ENCODE results near the gene TBC1D20.
"Not testable (repeated sequence)": the region's sequence is repeated elsewhere in the genome, so short reads cannot be mapped to it uniquely, and the experiment has no call there.

TBC1D20 gene

DNA sequence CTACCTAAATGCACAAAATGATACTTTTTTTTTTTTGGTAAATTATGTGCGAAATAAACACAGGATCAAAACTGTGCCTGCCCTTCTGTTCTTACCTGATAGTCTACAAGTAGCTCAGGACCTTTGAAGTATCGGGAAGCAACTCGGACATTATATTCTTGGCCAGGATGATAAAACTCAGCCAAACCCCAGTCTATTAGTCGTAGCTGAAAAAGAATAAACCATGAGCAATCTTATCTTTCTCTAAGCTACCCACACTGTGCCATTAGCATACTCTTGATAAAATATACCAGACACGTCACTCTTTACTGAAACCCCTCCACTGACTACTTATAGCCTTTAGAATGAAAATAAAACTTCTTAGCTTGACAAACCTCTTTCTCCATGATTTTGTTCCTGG is 29.8 kb upstream of the TBC1D20 start:
- Histone ChIP-seq H3K4me3 (ENCODE audit: low read depth in 1 of 5, low read length in 5 of 5) (no peak overlapping the region), H3K27ac (ENCODE audit: low read depth, low read length) (no peak overlapping the region), H3K4me1 (ENCODE audit: control insufficient read depth in 5 of 5, insufficient read depth in 5 of 5, low read length in 5 of 5) (peaks cover 6 to 38% (median 17%) of the 10 kb centered on the region in 5 donors), H3K9me3 (ENCODE audit: control insufficient read depth in 5 of 5, low read length in 5 of 5) (no peaks in the 10 kb centered on the region), H3K36me3 (ENCODE audit: control insufficient read depth in 5 of 5, insufficient read depth in 5 of 5, low read length in 5 of 5) (peaks cover 22 to 69% (median 52%) of the 10 kb centered on the region in 5 donors), H3K9ac (ENCODE audit: low read length in 5 of 5) (no peak overlapping the region), H3K27me3 (ENCODE audit: control insufficient read depth in 5 of 5, insufficient read depth in 4 of 5, low read length in 5 of 5) (no peaks in the 10 kb centered on the region)

DNA sequence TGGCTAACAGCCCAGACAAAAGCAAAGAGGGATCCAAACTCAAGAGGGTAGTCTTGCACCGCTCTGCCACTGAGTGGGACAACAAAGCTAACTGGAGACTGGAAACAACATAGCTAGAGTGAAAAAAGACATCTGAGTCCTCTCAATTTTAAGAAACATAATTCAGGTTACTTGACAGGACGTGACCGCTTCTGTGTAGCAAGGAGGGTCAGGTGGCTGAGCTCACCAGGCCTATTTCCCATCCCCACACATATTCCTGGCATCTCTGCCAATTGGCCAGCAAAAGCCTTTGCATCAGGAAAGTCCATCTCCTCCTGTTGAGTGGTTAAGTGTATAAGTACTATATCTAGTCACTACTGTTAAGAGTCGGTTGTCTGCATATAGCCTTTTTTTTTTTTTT is 25.3 kb upstream of the TBC1D20 start:
- peaks cover 0 to 10% (median 8%) of the 10 kb centered on the region in 5 donors for H3K4me1 ChIP-seq (ENCODE audit: control insufficient read depth in 5 of 5, insufficient read depth in 5 of 5, low read length in 5 of 5)
- no peak overlapping the region for H3K9ac ChIP-seq (ENCODE audit: low read length in 5 of 5)
- H3K27ac ChIP-seq (ENCODE audit: low read depth, low read length): no peak overlapping the region
- no peaks in the 10 kb centered on the region for H3K27me3 ChIP-seq (ENCODE audit: control insufficient read depth in 5 of 5, insufficient read depth in 4 of 5, low read length in 5 of 5)
- peaks cover 42 to 87% (median 68%) of the 10 kb centered on the region in 5 donors for H3K36me3 ChIP-seq (ENCODE audit: control insufficient read depth in 5 of 5, insufficient read depth in 5 of 5, low read length in 5 of 5)
- H3K4me3 ChIP-seq (ENCODE audit: low read depth in 1 of 5, low read length in 5 of 5): no peak overlapping the region
- H3K9me3 ChIP-seq (ENCODE audit: control insufficient read depth in 5 of 5, low read length in 5 of 5): no peaks in the 10 kb centered on the region

DNA sequence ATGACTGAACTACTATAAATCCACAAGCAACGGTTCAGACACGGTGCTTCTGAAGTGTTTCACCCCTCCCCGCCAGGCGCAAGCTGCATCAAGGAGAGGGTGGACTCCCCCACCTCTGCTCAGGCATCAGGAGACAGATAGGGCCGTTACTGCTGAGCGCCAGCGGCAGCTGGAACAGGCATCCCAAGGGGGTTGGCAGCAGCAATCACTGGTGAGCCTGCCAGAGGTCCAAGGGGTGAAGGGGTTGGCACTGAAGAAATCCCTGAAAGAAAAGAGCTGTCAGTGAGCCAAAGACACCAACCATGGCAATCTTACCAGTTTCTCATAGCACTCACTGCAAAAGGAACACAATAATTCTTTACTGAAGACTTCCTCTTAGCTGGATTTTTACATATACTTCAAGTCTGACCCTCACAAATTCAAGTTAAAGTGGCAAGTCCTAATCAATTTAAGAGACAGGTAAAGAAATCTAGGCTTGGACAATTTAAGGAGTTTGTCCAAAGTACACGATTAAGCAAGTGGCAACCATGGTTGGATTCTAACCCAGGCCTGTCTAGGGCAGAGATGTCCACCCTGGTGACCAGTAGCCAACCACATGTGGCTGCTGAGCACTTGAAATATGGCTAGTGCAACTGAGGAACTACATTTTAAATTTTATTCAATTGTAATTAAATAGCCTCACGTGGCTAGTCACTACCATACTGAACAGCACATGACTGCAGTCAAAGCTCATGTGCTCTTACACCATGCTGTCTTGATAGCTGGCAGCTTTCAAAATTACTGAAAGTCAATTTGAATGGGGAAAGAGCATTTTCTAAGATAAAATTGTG is 21.7 kb upstream of the TBC1D20 start:
- Histone ChIP-seq H3K27me3 (ENCODE audit: control insufficient read depth in 5 of 5, insufficient read depth in 4 of 5, low read length in 5 of 5) (no peaks in the 10 kb centered on the region), H3K9ac (ENCODE audit: low read length in 5 of 5) (no peak overlapping the region), H3K36me3 (ENCODE audit: control insufficient read depth in 5 of 5, insufficient read depth in 5 of 5, low read length in 5 of 5) (peaks cover 40 to 77% (median 61%) of the 10 kb centered on the region in 5 donors), H3K4me3 (ENCODE audit: low read depth in 1 of 5, low read length in 5 of 5) (no peak overlapping the region), H3K27ac (ENCODE audit: low read depth, low read length) (no peak overlapping the region), H3K9me3 (ENCODE audit: control insufficient read depth in 5 of 5, low read length in 5 of 5) (no peaks in the 10 kb centered on the region), H3K4me1 (ENCODE audit: control insufficient read depth in 5 of 5, insufficient read depth in 5 of 5, low read length in 5 of 5) (peaks cover 0 to 10% (median 8%) of the 10 kb centered on the region in 5 donors)

DNA sequence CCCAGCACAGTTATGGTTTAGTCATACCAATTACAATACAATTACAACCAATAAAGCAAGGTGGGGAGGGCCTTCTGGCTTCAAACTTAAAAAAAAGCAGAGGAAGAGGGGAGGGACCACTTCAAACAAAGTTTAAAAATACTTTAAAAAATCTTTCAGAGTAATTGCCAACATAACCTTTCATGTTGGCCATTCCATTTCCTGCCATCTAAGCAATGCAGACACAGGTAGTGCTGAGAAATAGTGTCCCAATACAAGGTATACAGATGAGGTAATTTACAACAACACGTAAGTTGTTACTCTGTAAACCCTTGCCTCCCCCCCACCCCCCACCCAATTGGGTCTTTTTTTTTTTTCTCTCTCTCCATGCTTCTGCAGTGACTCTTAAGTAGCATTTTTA is 18.8 kb upstream of the TBC1D20 start:
- Histone ChIP-seq H3K4me3 (ENCODE audit: low read depth in 1 of 5, low read length in 5 of 5) (no peak overlapping the region), H3K27ac (ENCODE audit: low read depth, low read length) (no peak overlapping the region), H3K4me1 (ENCODE audit: control insufficient read depth in 5 of 5, insufficient read depth in 5 of 5, low read length in 5 of 5) (peaks cover 0 to 18% (median 8%) of the 10 kb centered on the region in 5 donors), H3K27me3 (ENCODE audit: control insufficient read depth in 5 of 5, insufficient read depth in 4 of 5, low read length in 5 of 5) (no peaks in the 10 kb centered on the region), H3K9ac (ENCODE audit: low read length in 5 of 5) (no peak overlapping the region), H3K9me3 (ENCODE audit: control insufficient read depth in 5 of 5, low read length in 5 of 5) (no peaks in the 10 kb centered on the region), H3K36me3 (ENCODE audit: control insufficient read depth in 5 of 5, insufficient read depth in 5 of 5, low read length in 5 of 5) (peaks cover 26 to 56% (median 34%) of the 10 kb centered on the region in 5 donors)

DNA sequence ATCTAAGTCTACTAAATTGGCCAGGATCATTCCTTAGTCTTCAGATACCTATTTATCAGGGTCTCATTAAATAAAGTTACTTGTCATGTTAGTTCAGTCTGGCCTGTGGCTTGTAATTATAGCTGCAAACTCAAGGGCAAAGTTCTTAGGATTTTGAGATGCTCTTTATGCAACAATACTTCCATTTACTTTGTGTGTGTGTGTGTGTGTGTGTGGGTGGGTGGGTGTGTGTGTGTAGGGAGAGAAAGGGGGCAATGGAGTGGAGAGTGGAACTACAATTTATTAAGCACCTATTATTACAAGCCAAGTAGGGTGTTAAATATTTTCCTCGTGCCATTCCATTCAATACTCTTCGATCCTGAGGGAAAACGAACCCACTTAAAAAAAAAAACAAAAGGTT is 17.7 kb upstream of the TBC1D20 start:
- Histone ChIP-seq H3K9ac (ENCODE audit: low read length in 5 of 5) (no peak overlapping the region), H3K27me3 (ENCODE audit: control insufficient read depth in 5 of 5, insufficient read depth in 4 of 5, low read length in 5 of 5) (no peaks in the 10 kb centered on the region), H3K36me3 (ENCODE audit: control insufficient read depth in 5 of 5, insufficient read depth in 5 of 5, low read length in 5 of 5) (peaks cover 17 to 45% (median 24%) of the 10 kb centered on the region in 5 donors)

DNA sequence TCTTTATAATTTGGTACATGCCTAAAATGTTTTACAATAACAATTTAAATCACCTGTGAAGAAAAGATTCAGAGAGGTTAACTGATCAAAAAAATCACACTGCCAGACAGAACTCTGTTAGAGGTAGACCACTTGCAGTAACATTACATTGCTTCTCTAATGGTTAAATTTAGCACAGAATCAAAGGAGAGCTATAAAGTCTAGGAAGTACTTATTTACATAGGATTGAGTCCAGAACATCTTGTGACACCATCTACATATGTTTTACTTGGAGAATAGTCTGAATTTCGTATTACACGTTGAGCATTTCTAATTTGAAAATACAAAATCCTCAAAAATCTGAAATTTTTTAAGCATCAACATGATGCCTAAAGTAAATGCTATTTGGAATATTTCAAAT is 17.2 kb upstream of the TBC1D20 start:
- no peak overlapping the region for H3K27ac ChIP-seq (ENCODE audit: low read depth, low read length)
- H3K4me3 ChIP-seq (ENCODE audit: low read depth in 1 of 5, low read length in 5 of 5): no peak overlapping the region

More for the DNA sequence above, 17.7 kb upstream of the TBC1D20 start:
- Histone ChIP-seq H3K4me3 (ENCODE audit: low read depth in 1 of 5, low read length in 5 of 5) (no peak overlapping the region), H3K4me1 (ENCODE audit: control insufficient read depth in 5 of 5, insufficient read depth in 5 of 5, low read length in 5 of 5) (peaks cover 0 to 21% (median 8%) of the 10 kb centered on the region in 5 donors), H3K27ac (ENCODE audit: low read depth, low read length) (no peak overlapping the region), H3K9me3 (ENCODE audit: control insufficient read depth in 5 of 5, low read length in 5 of 5) (no peaks in the 10 kb centered on the region)

DNA sequence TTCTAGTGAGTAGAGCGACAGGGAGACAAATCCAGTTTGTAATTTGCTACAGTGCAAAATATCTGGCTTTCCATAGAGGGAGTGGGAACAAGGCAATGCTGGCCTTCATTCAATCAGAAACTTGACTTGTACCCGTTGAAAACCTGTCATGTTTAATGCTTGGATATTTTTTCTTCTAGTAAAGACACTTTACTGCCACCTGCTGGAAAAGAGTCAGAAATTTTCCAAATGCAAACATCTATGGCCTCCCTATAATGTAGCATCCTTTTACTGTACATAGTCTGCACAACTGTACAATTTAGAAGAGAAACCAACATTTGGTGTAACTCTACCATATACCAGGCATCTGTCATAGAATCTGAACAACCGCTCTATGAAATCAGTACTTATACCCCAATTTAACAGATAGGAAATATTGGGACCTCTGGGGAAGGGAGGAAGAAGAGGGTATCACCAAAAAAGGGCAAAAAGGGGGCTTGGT is 16.7 kb upstream of the TBC1D20 start:
- Histone ChIP-seq H3K27ac (ENCODE audit: low read depth, low read length) (no peak overlapping the region), H3K9ac (ENCODE audit: low read length in 5 of 5) (no peak overlapping the region), H3K27me3 (ENCODE audit: control insufficient read depth in 5 of 5, insufficient read depth in 4 of 5, low read length in 5 of 5) (no peaks in the 10 kb centered on the region), H3K9me3 (ENCODE audit: control insufficient read depth in 5 of 5, low read length in 5 of 5) (no peaks in the 10 kb centered on the region), H3K4me3 (ENCODE audit: low read depth in 1 of 5, low read length in 5 of 5) (no peak overlapping the region), H3K4me1 (ENCODE audit: control insufficient read depth in 5 of 5, insufficient read depth in 5 of 5, low read length in 5 of 5) (peaks cover 0 to 16% (median 3%) of the 10 kb centered on the region in 5 donors), H3K36me3 (ENCODE audit: control insufficient read depth in 5 of 5, insufficient read depth in 5 of 5, low read length in 5 of 5) (peaks cover 17 to 37% (median 24%) of the 10 kb centered on the region in 5 donors)

More for the DNA sequence above, 17.2 kb upstream of the TBC1D20 start:
- Histone ChIP-seq H3K36me3 (ENCODE audit: control insufficient read depth in 5 of 5, insufficient read depth in 5 of 5, low read length in 5 of 5) (peaks cover 17 to 42% (median 24%) of the 10 kb centered on the region in 5 donors), H3K4me1 (ENCODE audit: control insufficient read depth in 5 of 5, insufficient read depth in 5 of 5, low read length in 5 of 5) (peaks cover 0 to 21% (median 8%) of the 10 kb centered on the region in 5 donors), H3K9me3 (ENCODE audit: control insufficient read depth in 5 of 5, low read length in 5 of 5) (no peaks in the 10 kb centered on the region), H3K27me3 (ENCODE audit: control insufficient read depth in 5 of 5, insufficient read depth in 4 of 5, low read length in 5 of 5) (no peaks in the 10 kb centered on the region), H3K9ac (ENCODE audit: low read length in 5 of 5) (no peak overlapping the region)

DNA sequence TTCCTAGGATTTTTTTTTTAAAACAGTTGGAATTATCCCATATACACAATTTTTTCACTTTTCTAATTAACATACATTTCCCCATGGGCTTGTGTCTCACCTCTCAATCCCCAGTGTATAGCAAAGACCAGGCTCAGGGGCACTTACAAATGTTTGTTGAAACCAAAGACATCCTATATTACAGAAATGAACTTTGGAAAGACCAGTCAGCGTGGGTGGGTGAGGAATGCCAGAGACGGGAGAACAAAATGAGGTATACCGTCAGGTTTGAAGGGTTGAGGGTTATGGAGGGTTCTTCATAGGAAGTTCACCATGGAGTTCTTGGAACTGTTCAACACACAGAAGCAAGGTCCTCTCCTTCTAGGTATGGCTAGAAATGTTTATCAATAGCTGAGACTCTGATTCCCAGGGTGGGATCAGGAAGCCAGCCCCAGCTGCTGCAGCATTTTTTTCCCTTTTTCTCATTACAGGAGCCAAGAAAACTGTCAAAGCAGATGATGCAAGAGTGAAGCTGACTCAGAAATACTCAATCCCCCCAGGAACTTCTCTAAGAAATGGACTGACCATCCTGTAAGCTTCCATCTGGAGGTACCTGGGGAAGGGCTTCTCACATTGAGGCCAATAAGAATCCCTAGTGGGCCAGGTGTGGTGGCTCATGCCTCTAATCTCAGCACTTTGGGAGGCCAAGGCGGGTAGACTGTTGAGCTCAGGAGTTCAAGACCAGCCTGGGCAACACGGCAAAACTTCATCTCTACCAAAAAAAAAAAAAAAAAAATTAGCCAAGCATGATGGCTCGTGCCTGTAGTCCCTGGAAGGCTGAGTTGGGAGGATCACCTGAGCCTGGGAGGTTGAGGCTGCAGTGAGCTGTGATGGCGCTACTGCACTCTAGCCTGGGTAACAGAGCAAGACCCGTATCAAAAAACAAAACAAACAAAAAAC is 15.9 kb upstream of the TBC1D20 start:
- peaks cover 0 to 12% (median 2%) of the 10 kb centered on the region in 5 donors for H3K4me1 ChIP-seq (ENCODE audit: control insufficient read depth in 5 of 5, insufficient read depth in 5 of 5, low read length in 5 of 5)
- no peak overlapping the region for H3K9ac ChIP-seq (ENCODE audit: low read length in 5 of 5)
- peaks cover 16 to 32% (median 20%) of the 10 kb centered on the region in 5 donors for H3K36me3 ChIP-seq (ENCODE audit: control insufficient read depth in 5 of 5, insufficient read depth in 5 of 5, low read length in 5 of 5)
- no peaks in the 10 kb centered on the region for H3K9me3 ChIP-seq (ENCODE audit: control insufficient read depth in 5 of 5, low read length in 5 of 5)
- H3K27me3 ChIP-seq (ENCODE audit: control insufficient read depth in 5 of 5, insufficient read depth in 4 of 5, low read length in 5 of 5): no peaks in the 10 kb centered on the region
- no peak overlapping the region for H3K4me3 ChIP-seq (ENCODE audit: low read depth in 1 of 5, low read length in 5 of 5)
- H3K27ac ChIP-seq (ENCODE audit: low read depth, low read length): no peak overlapping the region

DNA sequence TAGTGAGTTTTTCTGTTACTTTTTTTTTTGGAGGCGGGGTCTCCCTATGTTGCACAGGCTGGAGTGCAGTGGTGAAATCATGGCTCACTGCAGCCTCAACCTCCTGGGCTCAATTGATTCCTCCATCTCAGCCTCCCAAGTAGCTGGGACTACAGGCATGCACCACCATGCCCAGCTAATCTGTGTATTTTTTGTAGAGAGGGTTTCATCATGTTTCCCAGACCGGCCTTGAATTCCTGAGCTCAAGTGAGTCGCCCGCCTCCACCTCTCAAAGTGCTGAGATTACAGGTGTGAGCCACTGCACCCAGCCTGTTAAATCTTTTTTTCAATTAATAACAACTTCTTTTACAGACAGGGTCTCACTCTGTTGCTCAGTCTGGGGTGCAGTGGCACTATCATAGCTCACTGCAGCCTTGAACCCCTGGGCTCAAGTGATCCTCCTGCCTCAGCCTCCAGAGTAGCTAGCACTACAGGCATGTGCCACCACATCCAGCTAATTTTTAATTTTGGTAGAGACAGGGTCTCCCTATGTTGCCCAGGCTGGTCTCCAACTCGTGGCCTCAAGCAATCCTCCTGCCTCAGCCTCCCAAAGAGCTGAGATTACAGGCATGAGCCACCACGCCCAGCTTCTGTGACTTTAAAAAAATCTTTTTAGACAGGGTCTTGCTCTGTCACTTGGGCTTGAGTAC is 14.4 kb upstream of the TBC1D20 start:
- not testable (repeated sequence) for H3K9me3 ChIP-seq (ENCODE audit: control insufficient read depth in 5 of 5, low read length in 5 of 5); H3K9ac ChIP-seq (ENCODE audit: low read length in 5 of 5); H3K27me3 ChIP-seq (ENCODE audit: control insufficient read depth in 5 of 5, insufficient read depth in 4 of 5, low read length in 5 of 5); H3K27ac ChIP-seq (ENCODE audit: low read depth, low read length); H3K4me3 ChIP-seq (ENCODE audit: low read depth in 1 of 5, low read length in 5 of 5)
- Histone ChIP-seq H3K36me3 (ENCODE audit: control insufficient read depth in 5 of 5, insufficient read depth in 5 of 5, low read length in 5 of 5) (peaks cover 5 to 19% (median 8%) of the 10 kb centered on the region in 5 donors), H3K4me1 (ENCODE audit: control insufficient read depth in 5 of 5, insufficient read depth in 5 of 5, low read length in 5 of 5) (peaks cover 0 to 12% (median 2%) of the 10 kb centered on the region in 5 donors)

Measured in subcutaneous abdominal adipose tissue (tissue), 5 donors.